Stimulated activated CD4-positive, alpha-beta T cell treated with anti-CD3 and anti-CD28 coated beads, Interleukin-1b, Interleukin-23, amount 100 ng/mL, for 4 hours (primary cell): ENCODE measurements around the gene PARP12.
A peak's percentile ranks its signal among the peaks of the same experiment; 100 is the strongest.

Experiments
- DNase-seq, 2 donors: peaks; one replicate each; pipeline ENCODE4 v3.0.0-alpha.2; 2020; ENCODE audit warnings: low read depth in 2 of 2

PARP12 gene

DNA sequence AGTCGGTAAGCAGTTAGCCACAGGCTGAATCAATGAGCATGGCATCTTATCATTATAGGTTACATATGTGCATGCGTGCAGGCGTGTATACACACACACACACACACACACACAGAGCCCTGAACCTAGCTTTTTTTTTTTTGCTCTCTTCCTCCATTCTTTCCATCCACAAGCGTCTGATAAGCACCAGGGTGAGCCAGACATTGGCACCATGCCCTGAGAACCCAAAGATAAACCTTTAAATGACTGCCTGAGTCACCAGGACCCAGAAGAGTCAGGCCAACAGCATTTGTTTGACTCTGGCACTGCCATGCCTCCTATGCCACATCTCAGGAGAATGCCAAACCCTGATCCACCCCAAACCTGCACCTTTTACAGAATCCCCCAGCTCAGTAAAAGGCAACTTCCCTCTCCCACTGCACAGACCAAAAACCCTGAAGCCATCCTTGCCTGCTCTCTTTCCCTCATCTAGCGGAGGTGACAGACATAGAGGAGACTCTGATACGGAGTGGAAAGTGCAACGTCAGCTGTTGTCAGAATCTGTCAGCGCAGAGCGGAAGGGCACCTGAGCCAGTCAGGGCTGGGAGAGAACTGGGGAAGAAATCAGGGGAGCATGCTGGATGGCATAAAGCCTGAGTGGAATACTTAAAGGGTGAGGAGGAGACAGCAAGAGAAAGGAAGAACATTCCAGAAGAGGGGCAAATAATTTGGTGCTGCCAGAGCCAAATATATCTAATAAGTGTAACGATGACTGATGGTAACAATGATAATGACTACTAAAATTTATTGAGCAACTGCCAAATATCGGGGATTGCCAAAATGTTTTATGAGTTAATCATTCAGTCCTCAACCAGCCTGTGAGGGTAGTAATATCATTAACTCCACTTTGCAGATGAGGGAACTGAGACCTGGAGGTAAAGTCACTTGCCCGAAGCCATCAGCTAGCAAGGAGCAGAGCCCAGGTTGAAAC lies 3.2 kb downstream of the PARP12 start:
- peak in 1 of 2 donors; percentile 37 for DNase-seq

DNA sequence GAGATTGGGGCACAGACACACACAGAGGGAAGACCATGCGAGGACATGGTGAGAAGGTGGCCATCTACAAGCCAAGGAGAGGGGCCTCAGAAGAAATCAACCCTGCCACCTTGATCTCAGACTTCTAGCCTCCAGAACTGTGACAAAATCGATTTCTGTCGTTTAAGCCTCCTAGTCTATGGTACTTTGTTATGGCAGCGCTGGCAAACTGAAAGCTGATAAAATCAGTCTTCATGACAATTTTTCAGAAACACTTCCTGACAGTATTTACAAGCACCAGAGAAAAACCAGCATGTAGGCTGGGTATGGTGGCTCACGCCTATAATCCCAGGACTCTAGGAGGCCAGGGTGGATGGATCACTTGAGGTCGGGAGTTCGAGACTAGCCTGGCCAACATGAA lies 4.2 kb downstream of the PARP12 start:
- no peak for DNase-seq

GRCh38 chr7:140057143-140057535 lies 5.6 kb downstream of the PARP12 start:
- no peak for DNase-seq

GRCh38 chr7:140056431-140057142 lies 6.2 kb downstream of the PARP12 start:
- DNase-seq, result no peak

- no peak for DNase-seq
Observed at GRCh38 chr7:140055833-140056232, 6.9 kb downstream of the PARP12 start.

GRCh38 chr7:140054751-140055150 lies 8.0 kb downstream of the PARP12 start:
- DNase-seq, result no peak

DNA sequence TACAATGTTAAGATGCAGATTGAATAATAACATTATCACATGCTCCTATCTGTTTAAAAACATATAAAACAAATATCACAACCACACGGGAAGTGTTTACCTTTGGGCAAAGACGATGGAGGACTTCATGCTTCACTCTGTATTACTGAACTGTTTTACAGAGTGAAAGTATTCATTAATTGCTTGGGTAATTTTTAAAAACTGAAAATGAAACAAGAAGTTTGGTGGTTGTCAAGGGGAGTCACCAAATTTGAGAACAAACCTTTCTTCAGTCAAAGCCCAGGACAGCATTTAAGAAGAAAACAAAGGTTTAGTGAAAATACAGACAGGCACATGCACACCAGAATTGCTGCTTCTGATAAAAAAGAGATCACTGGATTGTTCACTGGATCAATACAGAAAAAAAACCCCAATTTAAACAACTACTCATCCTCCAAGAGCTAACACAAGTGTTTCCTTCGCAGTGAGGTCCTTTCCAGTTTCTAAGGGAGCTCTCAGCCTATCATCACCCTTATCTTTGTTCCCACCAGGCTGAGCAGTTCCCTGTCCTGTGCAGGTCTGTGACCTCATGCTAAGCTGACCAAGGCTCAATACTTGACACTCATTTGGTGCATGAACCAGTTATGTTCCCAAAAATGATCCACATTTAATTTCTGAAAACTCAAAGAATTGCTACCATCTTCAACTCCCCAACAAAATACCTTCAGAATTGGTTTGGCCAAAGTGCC lies 8.8 kb downstream of the PARP12 start:
- no peak for DNase-seq

DNA sequence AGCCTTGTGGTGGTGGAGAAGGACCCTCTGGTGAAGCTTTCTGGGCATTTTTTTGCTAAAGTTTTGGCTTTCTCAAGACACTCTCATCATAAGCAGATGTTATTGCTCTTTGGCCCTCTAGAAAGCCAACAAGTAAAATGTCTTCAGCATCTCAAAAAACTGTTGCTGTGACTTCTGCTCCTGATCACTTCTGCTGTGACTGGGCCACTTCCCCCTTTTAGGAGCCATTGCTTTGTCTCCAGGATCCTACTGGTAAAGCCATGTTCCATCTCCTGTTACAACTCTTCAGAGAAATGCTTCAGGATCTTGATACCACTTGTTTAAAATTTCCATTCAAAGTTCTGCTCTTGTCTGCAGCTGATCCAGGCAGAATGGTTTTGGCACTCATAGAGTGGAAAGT lies 10.9 kb downstream of the PARP12 start:
- DNase-seq, result no peak

GRCh38 chr7:140050100-140050499 lies 12.7 kb downstream of the PARP12 start:
- DNase-seq, result no peak

DNA sequence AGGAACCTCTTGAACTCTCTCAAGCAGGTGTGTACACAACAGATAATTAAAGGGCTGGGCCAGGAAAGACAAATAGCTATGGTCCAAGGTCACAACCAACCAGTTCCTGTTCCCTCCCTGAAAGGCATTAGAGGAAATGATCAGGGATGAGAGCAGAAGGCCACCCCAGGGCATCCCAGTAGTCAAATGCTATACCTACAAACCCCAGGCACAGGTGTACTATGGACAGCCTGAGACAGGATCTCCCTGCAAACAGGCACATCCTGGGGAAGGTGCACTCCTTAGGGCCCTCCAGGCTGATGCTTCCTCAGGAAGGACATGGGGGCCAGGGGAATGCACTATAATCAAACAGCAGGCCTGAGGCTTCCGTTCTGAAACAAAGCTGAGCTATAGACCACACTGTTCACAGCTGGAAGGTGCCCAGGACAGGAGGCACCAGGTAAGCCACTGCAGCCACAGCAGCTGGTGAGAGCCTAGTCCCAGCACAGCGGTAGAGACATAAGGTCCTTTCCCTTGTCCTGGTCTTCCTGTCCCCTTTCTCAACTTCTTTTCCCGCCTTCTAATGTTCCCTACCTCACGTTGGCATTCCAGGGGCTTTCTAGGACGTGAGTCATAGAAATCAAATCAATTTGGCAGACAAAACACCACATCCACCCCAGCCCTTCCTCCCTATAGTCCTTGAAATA lies 13.3 kb downstream of the PARP12 start:
- no peak for DNase-seq

DNA sequence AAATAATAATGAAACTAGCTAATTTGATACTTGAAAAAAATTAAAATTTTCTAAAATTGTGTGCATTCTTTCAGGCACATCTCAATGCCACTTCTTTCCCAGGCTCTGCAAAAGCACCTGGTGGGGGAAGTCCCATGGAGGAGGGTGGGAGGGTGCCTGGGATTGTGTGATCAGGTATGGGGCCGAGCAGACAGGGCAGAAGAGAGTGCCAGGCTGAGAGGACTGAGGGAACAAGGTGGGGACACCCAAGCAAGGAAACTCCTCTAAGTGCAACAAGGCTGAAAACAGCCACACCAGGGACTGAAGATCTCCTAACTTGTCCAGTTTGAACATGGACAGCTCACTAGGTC lies 13.8 kb downstream of the PARP12 start:
- no peak for DNase-seq

DNA sequence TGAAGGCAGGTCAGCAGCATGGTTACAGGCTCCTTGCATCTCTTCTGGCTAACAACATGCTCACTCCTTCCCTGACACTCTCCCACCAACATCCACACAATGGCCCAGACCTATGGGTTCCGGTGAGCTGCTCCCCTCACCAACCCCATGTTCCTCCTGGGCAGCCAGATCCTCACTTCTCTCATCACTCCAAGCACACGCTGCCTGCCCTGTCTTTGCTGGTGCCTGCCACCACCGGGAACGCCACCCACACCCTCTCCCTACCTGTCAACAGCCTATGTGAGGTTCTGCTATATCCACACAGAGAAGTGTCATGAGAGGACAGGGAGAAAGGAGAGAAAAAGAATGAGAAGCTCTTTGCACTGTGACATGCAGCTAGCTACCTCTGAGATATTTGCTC lies 14.6 kb downstream of the PARP12 start:
- no peak for DNase-seq

- no peak for DNase-seq
Observed at GRCh38 chr7:140047197-140047596, 15.6 kb downstream of the PARP12 start.

- no peak for DNase-seq
Observed at GRCh38 chr7:140045697-140046096, 17.1 kb downstream of the PARP12 start.

DNA sequence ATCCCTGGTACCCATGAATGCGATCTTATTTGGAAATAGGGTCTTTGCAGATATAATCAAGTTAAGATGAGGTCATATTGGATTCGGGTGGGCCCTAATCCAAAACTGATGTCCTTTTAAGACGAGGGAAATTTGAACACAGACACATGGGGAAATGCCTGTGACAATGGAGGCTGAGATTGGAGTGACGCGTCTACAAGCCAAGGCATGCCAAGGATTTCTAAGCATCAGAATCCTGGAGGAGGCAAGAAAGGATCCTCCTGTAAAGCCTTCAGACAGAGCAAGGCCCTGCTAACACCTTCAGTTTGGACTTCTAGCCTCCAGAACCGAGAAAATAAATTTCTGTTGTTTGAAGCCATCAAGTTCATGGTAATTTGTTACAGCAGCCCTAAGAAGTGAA lies 18.5 kb downstream of the PARP12 start:
- no peak for DNase-seq

DNA sequence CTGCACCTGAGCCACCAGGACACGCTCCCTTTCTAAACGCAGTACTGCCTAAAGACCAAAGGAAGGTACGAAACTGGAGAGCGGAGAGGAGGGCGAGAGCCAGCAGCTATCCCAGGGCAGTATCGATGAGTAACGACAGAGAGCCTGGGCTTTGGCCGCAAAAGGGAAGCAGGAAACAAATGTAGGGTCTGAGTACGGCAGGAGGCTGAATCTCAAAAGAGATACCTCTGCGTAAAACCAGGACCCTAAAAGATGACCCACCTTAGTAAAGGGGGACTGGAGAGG lies 20.4 kb downstream of the PARP12 start:
- DNase-seq, result no peak

DNA sequence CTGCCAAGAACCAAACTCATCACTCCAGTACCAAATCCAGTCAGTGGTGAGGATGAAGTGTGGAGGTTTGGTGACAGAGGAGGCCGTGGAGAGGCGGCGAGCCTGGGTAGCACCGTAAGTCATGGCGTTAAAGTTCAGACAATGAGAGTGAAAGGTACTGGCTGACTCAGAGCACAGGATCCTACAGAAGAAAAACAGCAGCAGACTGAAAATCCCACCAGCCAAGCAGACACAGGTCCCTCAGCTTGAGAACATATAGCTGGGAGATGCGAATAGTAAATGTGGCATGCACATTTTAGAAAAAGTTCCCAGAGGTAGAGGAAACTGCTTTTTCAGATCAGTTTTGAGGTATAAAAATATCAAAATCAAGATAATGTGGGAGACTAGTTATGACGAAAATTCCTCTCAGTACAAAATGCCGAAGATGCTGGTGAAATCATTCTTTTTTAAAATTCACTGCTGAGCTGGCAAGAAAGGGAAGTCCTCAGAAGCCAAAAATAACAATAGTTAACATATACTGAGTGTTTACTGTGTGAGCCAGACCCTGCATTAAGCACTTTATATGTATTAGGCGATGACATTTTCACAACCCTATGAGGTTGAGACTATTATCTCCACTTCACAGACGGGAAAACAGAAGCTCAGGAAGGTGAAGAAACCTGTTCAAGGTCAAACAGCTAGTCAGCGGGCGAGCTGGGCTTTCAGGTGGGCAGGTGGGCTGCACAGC lies 20.9 kb downstream of the PARP12 start:
- no peak for DNase-seq

DNA sequence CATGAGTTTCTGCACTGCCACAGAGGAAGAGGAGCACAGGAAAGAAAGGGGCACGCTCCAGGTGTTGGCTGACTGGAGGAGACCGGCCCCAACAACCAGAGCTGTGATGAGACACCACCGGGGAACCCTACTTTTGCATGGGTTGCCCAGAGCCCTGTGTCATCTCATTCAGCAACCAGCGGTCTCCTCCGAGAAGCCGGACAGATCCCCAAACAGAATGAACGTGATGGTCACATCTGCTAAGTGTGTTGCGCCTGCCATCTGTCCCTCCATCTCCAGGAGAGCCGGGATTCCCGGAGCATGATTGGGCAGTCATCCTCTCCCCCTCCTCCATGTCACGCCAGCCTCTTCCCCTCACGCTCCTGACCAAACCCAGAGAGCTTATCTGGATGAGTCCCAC lies 22.9 kb downstream of the PARP12 start:
- no peak for DNase-seq

GRCh38 chr7:140039066-140039465 lies 23.7 kb downstream of the PARP12 start:
- no peak for DNase-seq

- DNase-seq, result no peak
Observed at GRCh38 chr7:140036224-140036962, 26.4 kb downstream of the PARP12 start.
